Esophagus muscularis mucosa (tissue), 4 donors: ENCODE results near the gene MTMR2. TPM values are rescaled to one million over a fixed set of nuclear protein-coding genes. Genes with fewer than 3 reads are reported as not detected.
A peak's percentile ranks its signal among the peaks of the same experiment; 100 is the strongest.

Source experiments
- DNase-seq: peaks from one replicate; pipeline ENCODE4 v3.0.0-alpha.2; 2017; ENCODE audit errors: extremely low spot score
- H3K27ac ChIP-seq, 4 donors: fragments of 200-600 bp; sonication (generic); replicated peaks in 1 of 4; 1 replicate in 3 of 4; 2 replicates in 1 of 4; pipeline ENCODE4 v1.5.1; 2016 to 2019; ENCODE audit warnings: mild to moderate bottlenecking in 1 of 4
- H3K27me3 ChIP-seq, 4 donors: fragments of 200-600 bp; sonication (generic); one replicate each; pipeline versions ENCODE4 v1.5.1 to v1.6.0; 2016 to 2019
- H3K36me3 ChIP-seq, 4 donors: fragments of 200-600 bp; sonication (generic); one replicate each; pipeline ENCODE4 v1.5.1; 2016 to 2019
- H3K4me1 ChIP-seq, 4 donors: fragments of 200-600 bp; sonication (generic); one replicate each; pipeline ENCODE4 v1.5.1; 2016 to 2019
- H3K4me3 ChIP-seq, 4 donors: fragments of 200-600 bp; sonication (generic); 1 replicate in 2 of 4; 2 replicates in 2 of 4; pipeline ENCODE4 v1.5.1; 2016 to 2019; ENCODE audit warnings: mild to moderate bottlenecking in 4 of 4, moderate library complexity in 1 of 4
- H3K9me3 ChIP-seq, 4 donors: fragments of 200-600 bp; sonication (generic); 1 replicate in 3 of 4; 2 replicates in 1 of 4; pipeline ENCODE4 v1.5.1; 2016 to 2019
- EP300 ChIP-seq: sonication (generic); formaldehyde crosslinking; IDR thresholded peaks from one replicate; pipeline ENCODE4 v1.6.1; 2017; ENCODE audit warnings: antibody characterized with exemption
- POLR2A ChIP-seq: fragments of 450-650 bp; IDR thresholded peaks from one replicate; pipeline ENCODE4 v1.6.1; 2017; ENCODE audit warnings: antibody characterized with exemption, moderate library complexity, mild to moderate bottlenecking, low read depth
- POLR2AphosphoS5 ChIP-seq, 2 donors: sonication (generic); formaldehyde crosslinking; IDR thresholded peaks; one replicate each; pipeline ENCODE4 v1.6.1; 2017; ENCODE audit warnings: antibody characterized with exemption in 2 of 2
- WGBS: methylation state at CpG from one replicate; pipeline ENCODE4 v1.1.5; 2018; 5-methylcytosine and 5-hydroxymethylcytosine counted together
- intact Hi-C: fragments of 100-400 bp; cut with DNase I; formaldehyde crosslinking; loops from one replicate; pipeline ENCODE4 v1.15.1; 2023
- total RNA-seq, 4 donors: library from RNA; depleted of rRNA; stranded (reverse); fragments of >200 nt; gene quantifications; one replicate each; pipeline versions ENCODE4 v1.1.0 to v1.2.1, GENCODE V29; 2016
- TF ChIP-seq, protein P1 (sequence below), 3 experiments: fragments of 200-600 bp in 2 of 3; fragments of 450-650 bp in 1 of 3; sonication (generic) in 2 of 3; IDR thresholded peaks; one replicate each; pipeline ENCODE4 v1.5.1; 2017 to 2019; ENCODE audit warnings: antibody characterized with exemption in 3 of 3, mild to moderate bottlenecking in 2 of 3, moderate library complexity in 1 of 3

The MTMR2 gene
- total RNA-seq, 4 donors from 2014 or later, result 25.8 to 29.6 (median 27.9) TPM

DNA sequence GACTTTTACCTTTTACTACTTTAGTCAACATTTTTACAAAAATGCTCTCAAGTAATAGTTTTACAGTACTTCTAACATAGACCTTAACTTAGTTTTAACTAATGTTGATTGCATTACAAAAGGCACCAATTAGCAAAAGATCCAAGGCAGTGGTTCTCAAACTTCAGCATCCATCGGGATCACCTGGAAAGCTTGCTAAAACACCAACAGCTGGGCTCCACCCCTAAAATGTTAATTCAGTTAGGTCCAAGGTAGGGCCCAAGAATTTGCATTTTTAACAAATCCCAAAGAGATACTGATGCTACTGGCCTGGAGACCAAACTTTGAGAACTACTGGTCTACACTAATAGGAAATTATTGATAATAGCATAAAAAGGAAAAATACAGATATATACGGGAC is 5.9 kb downstream of the MTMR2 start:
- H3K36me3 ChIP-seq, result no peaks in the 10 kb centered on the region
- WGBS, result 76% methylated on average over 2 of the region's 2 CpGs
- H3K4me3 ChIP-seq, result no peak overlapping the region
- TF ChIP-seq POLR2AphosphoS5 (IDR thresholded peaks at IDR 0.05), result no peak
- no peak for TF ChIP-seq POLR2A
- TF ChIP-seq, protein P1, sequence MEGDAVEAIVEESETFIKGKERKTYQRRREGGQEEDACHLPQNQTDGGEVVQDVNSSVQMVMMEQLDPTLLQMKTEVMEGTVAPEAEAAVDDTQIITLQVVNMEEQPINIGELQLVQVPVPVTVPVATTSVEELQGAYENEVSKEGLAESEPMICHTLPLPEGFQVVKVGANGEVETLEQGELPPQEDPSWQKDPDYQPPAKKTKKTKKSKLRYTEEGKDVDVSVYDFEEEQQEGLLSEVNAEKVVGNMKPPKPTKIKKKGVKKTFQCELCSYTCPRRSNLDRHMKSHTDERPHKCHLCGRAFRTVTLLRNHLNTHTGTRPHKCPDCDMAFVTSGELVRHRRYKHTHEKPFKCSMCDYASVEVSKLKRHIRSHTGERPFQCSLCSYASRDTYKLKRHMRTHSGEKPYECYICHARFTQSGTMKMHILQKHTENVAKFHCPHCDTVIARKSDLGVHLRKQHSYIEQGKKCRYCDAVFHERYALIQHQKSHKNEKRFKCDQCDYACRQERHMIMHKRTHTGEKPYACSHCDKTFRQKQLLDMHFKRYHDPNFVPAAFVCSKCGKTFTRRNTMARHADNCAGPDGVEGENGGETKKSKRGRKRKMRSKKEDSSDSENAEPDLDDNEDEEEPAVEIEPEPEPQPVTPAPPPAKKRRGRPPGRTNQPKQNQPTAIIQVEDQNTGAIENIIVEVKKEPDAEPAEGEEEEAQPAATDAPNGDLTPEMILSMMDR (IDR thresholded peaks at IDR 0.05), result no peak
- no peak for TF ChIP-seq EP300
- no peaks in the 10 kb centered on the region for H3K9me3 ChIP-seq
- H3K27ac ChIP-seq, result peak overlapping the region; percentile 20 to 56 (median 44)
- H3K4me1 ChIP-seq, result peaks cover 40 to 65% (median 57%) of the 10 kb centered on the region in 4 donors
- H3K27me3 ChIP-seq, result no peaks in the 10 kb centered on the region
- intact Hi-C loops, result no loop called here
- no peak for DNase-seq

DNA sequence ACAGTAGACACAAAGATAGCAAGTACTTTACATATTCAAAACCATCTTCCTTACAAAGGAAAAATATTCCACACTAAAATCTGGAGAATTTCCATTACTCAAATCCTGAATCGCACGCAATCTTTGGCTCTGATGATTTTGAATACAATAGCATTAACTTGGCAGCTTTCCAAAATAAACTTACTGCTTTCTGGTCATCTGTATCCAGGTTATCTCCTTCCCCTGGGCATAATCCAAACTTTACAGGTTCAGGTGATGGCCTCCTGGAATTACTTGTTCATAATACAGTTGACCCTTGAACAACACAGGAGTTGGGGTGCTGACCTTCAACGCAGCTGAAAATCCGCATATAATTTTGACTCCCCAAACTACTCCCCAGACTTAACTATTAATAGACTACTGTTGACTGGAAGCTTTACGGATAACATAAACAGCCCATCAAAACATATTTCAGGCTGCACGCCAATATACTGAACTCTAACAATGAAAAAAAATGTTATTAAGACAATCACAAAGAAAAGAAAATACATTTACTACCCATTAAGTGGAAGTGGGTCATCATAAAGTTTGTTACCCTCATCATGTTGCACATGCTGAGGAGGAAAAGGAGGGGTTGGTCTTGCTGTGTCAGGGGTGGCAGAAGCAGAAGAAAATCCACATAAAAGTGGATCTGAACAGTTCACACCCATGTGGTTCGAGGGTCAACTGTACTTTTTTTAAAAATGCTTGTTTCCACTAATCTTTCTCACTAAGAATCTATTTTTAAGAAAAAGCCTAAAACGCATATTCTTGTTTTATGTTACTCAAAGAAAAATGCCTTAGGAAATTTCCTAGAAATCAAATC is 6.5 kb downstream of the MTMR2 start:
- H3K4me1 ChIP-seq, result peaks cover 37 to 59% (median 51%) of the 10 kb centered on the region in 4 donors
- H3K36me3 ChIP-seq, result no peaks in the 10 kb centered on the region
- 44% methylated on average over 8 of the region's 8 CpGs for WGBS
- H3K9me3 ChIP-seq, result no peaks in the 10 kb centered on the region
- H3K27me3 ChIP-seq, result no peaks in the 10 kb centered on the region
- intact Hi-C loops, result no loop called here
- no peak overlapping the region for H3K4me3 ChIP-seq
- H3K27ac ChIP-seq, result peak overlapping the region; percentile 23 to 56 (median 44)
- TF ChIP-seq, protein P1 (IDR thresholded peaks at IDR 0.05), result no peak
- no peak for TF ChIP-seq POLR2A
- DNase-seq, result no peak

DNA sequence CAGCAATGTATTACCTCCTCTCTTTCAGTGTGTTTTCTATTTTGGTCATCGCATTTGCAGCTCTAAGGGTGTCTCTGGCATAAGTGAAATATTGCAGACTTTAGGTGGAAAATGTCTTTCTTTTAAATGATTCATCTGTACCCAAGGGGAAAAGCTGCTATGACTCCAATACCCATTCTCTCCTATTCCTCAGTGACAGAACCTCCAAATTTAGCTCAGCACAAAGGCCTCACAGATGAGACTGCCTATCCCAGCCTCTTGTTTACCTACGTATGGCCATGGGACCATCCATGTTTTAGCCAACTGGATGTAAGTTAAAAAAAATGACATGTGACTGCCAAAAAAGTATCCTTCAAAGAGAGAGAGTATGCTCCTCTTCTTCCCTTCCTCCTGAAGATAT is 7.9 kb downstream of the MTMR2 start:
- Histone ChIP-seq H3K27ac (peak overlapping the region in 1 of 4 donors; percentile 5), H3K9me3 (no peaks in the 10 kb centered on the region), H3K27me3 (no peaks in the 10 kb centered on the region), H3K4me1 (peaks cover 37 to 46% (median 43%) of the 10 kb centered on the region in 4 donors), H3K4me3 (no peak overlapping the region), H3K36me3 (no peaks in the 10 kb centered on the region)
- 83% methylated on average over 2 of the region's 2 CpGs for WGBS
- TF ChIP-seq EP300, result no peak
- no peak for TF ChIP-seq POLR2A
- TF ChIP-seq, protein P1 (IDR thresholded peaks at IDR 0.05), result no peak
- no peak for TF ChIP-seq POLR2AphosphoS5 (IDR thresholded peaks at IDR 0.05)
- intact Hi-C loops, result no loop called here
- DNase-seq, result no peak

DNA sequence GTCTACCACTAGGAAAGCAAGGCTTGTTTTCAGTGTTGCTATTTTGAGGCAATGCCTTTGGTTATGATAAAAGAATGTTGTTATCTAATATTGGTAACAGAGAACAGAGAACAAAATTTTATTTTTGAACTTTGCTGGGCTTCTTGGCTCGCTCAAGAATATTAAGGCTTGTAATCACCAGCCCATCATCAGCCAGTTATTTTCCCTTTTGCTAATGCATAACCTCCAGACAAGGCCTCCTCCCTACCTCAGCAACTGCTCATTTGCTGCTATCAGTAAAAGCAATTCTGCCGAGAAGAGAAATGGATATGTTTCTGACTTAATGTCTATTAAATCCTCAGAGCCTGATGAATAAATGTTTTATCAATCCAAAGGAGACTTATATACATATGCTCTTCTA is 8.9 kb downstream of the MTMR2 start:
- no peak for DNase-seq
- 73% methylated on average over 2 of the region's 2 CpGs for WGBS
- H3K27me3 ChIP-seq, result no peaks in the 10 kb centered on the region
- intact Hi-C loops, result no loop called here
- H3K9me3 ChIP-seq, result no peaks in the 10 kb centered on the region
- H3K27ac ChIP-seq, result no peak overlapping the region
- H3K4me1 ChIP-seq, result peaks cover 37 to 45% (median 39%) of the 10 kb centered on the region in 4 donors
- H3K4me3 ChIP-seq, result no peak overlapping the region
- H3K36me3 ChIP-seq, result no peaks in the 10 kb centered on the region
- TF ChIP-seq EP300 (no peak), POLR2AphosphoS5 (IDR thresholded peaks at IDR 0.05) (no peak), POLR2A (no peak)
- TF ChIP-seq, protein P1 (IDR thresholded peaks at IDR 0.05), result no peak
